ENCODE results near the gene GIPC2.
"Not testable (repeated sequence)": the region's sequence is repeated elsewhere in the genome, so short reads cannot be mapped to it uniquely, and the experiment has no call there.

Gene GIPC2

DNA sequence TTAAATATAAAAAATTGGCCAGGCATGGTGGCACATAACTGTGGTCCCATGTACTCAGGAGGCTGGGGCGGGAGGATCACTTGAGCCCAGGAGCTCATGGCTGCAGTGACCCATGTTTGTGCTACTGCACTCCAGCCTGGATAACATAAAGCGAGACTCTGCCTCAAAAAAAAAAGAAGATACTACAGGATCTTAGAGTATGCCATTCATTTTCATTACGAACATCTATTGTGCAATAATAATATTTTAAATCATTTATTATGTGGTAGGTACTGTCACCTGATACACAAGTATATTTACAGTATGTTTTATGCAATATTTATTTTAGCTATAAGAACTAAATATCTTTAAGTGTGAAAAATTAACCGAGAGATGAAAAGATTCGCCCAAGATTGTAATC, 9.3 kb upstream of the GIPC2 start:
- DNase-seq (ENCODE audit: low read depth in 2 of 2): no peak

DNA sequence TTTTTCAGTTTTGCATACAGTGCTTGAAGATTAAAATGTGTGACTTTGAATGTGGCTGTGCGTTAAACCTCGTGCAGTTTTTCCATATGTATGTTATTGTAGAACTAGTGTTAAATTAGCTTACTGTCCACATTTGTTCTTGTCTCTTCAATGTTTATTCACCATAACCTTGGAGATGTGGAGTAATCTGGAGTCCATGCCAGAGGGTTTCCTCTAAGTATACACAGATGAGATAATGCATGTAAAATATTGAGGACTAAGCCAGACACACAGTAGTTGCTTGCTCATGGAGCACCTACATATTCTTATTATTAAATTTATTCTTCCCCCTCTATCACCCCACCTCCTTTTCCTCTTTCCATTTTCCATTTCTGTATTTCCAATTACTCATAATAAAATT, 7.7 kb upstream of the GIPC2 start:
- DNase-seq (ENCODE audit: low read depth in 2 of 2): no peak

- no peak for DNase-seq (ENCODE audit: low read depth in 2 of 2)
Observed at GRCh38 chr1:78038491-78038939, 7.3 kb upstream of the GIPC2 start.

DNA sequence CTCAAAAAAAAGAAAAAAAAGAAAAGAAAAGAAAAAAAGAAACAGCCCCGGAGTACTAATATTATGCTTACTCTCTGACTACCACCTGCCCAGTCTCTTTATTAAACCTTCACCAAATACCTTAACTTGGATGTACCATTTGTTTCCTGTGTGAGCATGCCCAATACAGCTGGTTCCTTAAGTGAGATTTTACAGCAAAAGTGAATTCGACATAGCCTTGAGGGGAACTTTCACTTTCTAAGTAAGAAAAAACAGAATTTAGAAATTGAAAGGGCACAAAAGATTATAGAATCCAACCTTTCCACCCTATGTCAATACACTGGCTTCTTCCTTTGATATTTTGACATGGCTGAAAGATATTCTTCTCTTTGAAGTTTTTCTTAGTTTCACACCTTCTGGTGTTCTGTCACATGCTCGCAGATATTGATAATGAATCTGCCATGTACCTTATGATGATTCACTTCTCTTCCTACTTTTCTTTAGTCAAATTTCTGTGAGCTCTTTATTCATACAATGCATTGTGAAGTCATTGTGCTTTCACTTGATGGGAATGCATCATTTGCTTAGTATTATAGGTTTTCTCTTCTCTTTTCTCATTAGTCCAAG, 5.2 kb upstream of the GIPC2 start:
- DNase-seq (ENCODE audit: low read depth in 2 of 2): no peak

DNA sequence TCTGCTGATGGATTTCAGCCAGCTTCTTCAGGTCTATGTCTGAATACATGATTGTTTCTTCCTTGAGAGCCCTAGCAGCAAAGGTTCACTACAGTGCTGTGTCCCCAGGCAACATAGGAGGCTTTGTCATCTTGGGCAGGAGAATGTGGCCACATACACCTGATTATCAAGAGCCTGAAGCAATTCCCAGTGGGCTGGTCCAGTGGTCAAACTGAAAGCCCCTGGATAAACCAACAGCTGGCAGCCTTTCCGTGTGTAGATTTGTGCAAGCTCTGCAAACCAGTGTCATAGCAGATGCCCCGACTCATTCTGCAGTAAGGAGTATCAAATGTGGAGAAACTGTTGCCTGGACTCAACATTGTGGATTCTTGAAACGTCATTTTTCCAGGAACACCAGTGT, 2.3 kb upstream of the GIPC2 start:
- DNase-seq (ENCODE audit: low read depth in 2 of 2): no peak

GRCh38 chr1:78044796-78045562, 787 bp upstream of the GIPC2 start:
- no peak for DNase-seq (ENCODE audit: low read depth in 2 of 2)

GRCh38 chr1:78045563-78045925, 222 bp upstream of the GIPC2 start:
- no peak for DNase-seq (ENCODE audit: low read depth in 2 of 2)

DNA sequence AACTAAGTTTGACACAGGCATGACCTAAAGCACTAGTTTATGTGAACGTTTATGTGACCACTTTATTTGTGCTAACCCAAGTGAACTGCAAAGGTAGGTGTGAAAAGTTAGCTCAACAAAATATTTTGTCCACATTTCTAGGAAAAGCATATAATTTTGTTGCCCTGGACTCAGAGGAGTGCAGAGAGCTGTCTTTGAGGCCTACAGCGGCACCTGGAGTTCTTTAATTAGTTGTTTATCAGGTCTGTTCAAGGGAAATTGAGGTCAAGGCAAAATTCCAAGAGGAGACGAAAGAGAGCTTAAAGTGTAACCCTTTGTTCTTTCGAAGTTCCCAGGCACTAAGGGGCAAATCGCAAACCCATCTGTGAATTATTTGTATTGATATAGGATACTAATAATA, 1.3 kb downstream of the GIPC2 start:
- DNase-seq (ENCODE audit: low read depth in 2 of 2): no peak

- DNase-seq (ENCODE audit: low read depth in 2 of 2): no peak
Observed at GRCh38 chr1:78047631-78048030, 1.9 kb downstream of the GIPC2 start.

DNA sequence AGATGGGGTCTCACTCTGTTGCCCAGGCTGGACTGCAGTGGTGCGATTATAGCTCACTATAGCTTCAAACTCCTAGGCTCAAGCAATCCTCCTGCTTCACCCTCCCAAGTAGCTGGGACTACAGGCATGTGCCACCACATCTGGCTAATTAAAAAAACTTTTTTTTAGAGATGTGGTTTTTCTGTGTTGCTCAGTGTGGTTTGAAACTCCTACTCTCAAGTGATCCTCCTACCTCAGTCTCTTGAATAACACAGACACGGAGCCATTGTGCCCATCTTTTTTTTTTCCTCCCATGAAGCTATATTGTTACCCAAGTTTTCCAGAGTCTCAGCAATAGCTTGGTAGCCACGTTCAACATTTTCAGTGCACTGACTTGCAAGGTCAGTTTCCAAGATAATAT, 2.7 kb downstream of the GIPC2 start:
- no peak for DNase-seq (ENCODE audit: low read depth in 2 of 2)

DNA sequence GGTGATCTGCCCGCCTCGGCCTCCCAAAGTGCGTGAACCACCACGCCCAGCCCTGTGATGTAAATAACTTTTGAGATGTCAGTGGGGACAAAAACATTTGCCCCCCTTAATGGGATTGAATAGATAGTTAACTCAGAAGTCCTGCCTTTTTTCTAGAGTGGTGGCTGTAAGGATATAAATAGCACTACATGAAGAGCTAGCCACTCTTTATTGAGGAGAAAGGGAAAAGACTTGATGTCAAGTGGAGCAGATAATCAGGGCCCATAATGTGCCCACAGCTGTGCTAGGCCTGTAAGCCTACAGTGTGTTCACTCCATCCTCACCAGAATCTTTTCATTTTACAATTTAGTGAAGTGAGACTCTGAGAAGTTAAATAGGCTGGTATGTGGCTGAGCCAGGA, 3.6 kb downstream of the GIPC2 start:
- no peak for DNase-seq (ENCODE audit: low read depth in 2 of 2)

DNA sequence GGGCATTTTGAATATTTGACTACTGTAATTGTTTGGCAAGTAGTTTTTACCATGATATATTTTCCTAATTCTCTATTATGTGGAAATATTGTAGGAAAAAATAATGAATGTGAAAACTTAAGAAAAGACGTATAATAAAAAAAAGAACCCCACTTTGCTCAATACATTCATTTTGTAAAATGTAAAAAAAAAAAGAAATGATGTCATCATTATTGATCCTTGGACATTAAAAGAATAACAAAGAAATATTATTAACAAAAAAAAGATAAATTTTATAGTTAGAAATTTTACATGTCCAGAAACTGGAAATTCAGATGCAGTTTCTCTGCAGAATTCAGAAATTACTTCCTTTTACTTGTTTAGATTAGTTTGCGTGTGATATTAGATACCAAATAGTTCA, 5.2 kb downstream of the GIPC2 start:
- no peak for DNase-seq (ENCODE audit: low read depth in 2 of 2)

GRCh38 chr1:78052685-78053405, 7.1 kb downstream of the GIPC2 start:
- no peak for DNase-seq (ENCODE audit: low read depth in 2 of 2)

- no peak for DNase-seq (ENCODE audit: low read depth in 2 of 2)
Observed at GRCh38 chr1:78053498-78053897, 7.7 kb downstream of the GIPC2 start.

DNA sequence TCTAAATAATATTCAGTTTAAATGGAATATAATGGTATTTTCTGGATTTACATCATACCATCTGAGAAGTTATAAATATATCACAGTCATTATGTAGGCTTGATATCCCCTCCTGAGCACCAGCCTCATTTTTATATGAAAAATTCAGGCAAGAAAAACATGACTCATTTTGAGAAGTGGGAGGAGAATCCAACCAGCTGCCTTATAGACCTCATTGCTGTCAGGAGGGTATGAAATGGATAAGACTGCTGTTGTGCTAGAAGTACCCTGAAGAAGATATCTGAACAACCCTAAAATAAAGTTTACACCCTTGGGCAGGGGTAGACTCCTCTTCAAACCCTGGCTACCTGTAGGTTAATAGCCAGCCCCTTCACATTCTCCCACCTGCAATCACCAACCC, 8.8 kb downstream of the GIPC2 start:
- no peak for DNase-seq (ENCODE audit: low read depth in 2 of 2)

GRCh38 chr1:78054972-78055371, 9.2 kb downstream of the GIPC2 start:
- DNase-seq (ENCODE audit: low read depth in 2 of 2): no peak

GRCh38 chr1:78055565-78056132, 9.9 kb downstream of the GIPC2 start:
- no peak for DNase-seq (ENCODE audit: low read depth in 2 of 2)

DNA sequence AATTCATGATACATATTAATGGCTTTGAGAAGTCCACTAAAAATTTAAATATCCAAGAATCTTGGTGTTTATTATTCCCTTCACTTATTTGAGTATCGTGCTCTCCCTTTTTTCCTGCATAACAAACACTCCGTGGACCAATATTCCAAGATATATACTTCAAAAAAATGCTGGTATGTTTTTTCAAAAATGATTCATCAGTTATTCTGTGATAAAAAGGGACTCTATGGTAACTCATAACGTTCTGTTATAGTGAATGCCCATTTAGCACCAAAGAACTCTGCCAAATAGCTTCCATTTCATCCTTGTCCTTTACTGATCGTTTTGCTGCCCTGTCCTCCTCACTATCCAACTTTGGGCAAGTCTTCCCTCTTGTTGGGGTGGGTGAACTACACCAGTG, 12.9 kb downstream of the GIPC2 start:
- no peak for DNase-seq (ENCODE audit: low read depth in 2 of 2)

- no peak for DNase-seq (ENCODE audit: low read depth in 2 of 2)
Observed at GRCh38 chr1:78060857-78061563, 15.2 kb downstream of the GIPC2 start.

DNA sequence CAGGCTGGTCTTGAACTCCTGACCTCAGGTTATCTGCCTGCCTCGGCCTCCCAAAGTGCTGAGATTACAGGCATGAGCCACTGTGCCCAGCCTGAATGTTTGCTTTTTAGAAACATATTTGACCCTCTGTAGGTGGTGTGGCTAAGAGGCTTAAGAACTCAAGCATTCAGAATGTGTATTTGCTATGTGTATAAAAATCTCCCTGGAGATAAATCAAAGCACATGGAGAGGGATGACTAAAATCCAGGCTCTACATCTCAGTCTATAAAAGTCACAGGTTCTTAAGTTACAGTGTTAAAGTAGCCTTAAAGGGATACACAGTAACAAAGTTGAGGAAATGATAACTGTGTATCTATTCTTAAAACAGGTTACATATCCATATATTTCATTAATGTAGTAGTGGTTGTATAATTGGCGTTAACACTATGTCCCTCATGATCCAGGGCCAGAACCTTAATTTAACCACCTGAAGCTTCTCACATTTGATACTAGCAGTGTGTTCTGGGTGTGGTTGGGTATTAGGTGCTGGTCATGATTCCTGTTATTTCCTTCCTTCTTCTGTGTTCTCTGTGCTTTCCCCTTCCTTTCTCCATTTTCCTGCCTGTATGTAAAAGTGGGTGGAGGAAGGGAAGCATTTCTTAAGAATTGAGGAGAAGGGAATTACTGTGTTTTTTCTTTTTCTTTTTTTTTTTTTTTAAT, 16.2 kb downstream of the GIPC2 start:
- no peak for DNase-seq (ENCODE audit: low read depth in 2 of 2)

- DNase-seq (ENCODE audit: low read depth in 2 of 2): not testable (repeated sequence)
Observed at GRCh38 chr1:78064886-78065285, 19.1 kb downstream of the GIPC2 start.

All from stimulated activated CD4-positive, alpha-beta T cell treated with anti-CD3 and anti-CD28 coated beads, Interleukin-15, amount 100 ng/mL, for 48 hours (primary cell).